Lung (tissue), 12 donors: ENCODE measurements around the gene PSMB10. TPM values are rescaled to one million over a fixed set of nuclear protein-coding genes. Genes with fewer than 3 reads are reported as not detected.

Source experiments
- ATAC-seq: fragments of 200-7000 bp; cut with Tn5 transposase; one replicate; pipeline ENCODE4 v1.9.1; 2020; ENCODE audit warnings: moderate number of reproducible peaks; ENCODE audit not compliant: insufficient read depth, low FRiP score
- DNase-seq, 3 donors: peaks; one replicate each; pipeline ENCODE4 v3.0.0-alpha.2; 2013 to 2017
- H3K27ac ChIP-seq, 2 donors: one replicate each; pipeline ENCODE4 v1.5.1; 2013; ENCODE audit warnings: mild to moderate bottlenecking in 2 of 2, moderate library complexity in 2 of 2, control low read depth in 1 of 2, inconsistent platforms in 1 of 2, low read depth in 1 of 2, low read length in 1 of 2
- H3K27me3 ChIP-seq, 3 donors: one replicate each; pipeline ENCODE4 v1.5.1; 2013; ENCODE audit warnings: low read length in 2 of 3; ENCODE audit not compliant: control insufficient read depth in 3 of 3, insufficient read depth in 3 of 3
- H3K36me3 ChIP-seq, 4 donors: one replicate each; pipeline ENCODE4 v1.5.1; 2013; ENCODE audit warnings: low read length in 4 of 4, mild to moderate bottlenecking in 1 of 4, moderate library complexity in 1 of 4; ENCODE audit not compliant: control insufficient read depth in 4 of 4, insufficient read depth in 4 of 4
- H3K4me1 ChIP-seq, 5 donors: one replicate each; pipeline ENCODE4 v1.5.1; 2013; ENCODE audit warnings: low read length in 5 of 5, mild to moderate bottlenecking in 2 of 5, moderate library complexity in 1 of 5; ENCODE audit not compliant: control insufficient read depth in 5 of 5, insufficient read depth in 5 of 5
- H3K4me3 ChIP-seq: one replicate; pipeline ENCODE4 v1.5.1; 2013; ENCODE audit warnings: mild to moderate bottlenecking, control low read depth, moderate library complexity
- H3K9ac ChIP-seq, 2 donors: one replicate each; pipeline ENCODE4 v1.5.1; 2013; ENCODE audit warnings: low read length in 2 of 2, control low read depth in 1 of 2; ENCODE audit not compliant: insufficient read depth in 1 of 2
- H3K9me3 ChIP-seq, 4 donors: one replicate each; pipeline ENCODE4 v1.5.1; 2013; ENCODE audit warnings: low read length in 3 of 4, mild to moderate bottlenecking in 1 of 4, moderate library complexity in 1 of 4; ENCODE audit not compliant: control insufficient read depth in 4 of 4, insufficient read depth in 3 of 4
- WGBS, 2 donors: extraction: QIAGEN DNeasy Blood & Tissue Kit; methylation state at CpG; one replicate each; pipeline ENCODE4 v1.1.7; 2013; 5-methylcytosine and 5-hydroxymethylcytosine counted together
- polyA plus RNA-seq, 2 donors: library from polyadenylated mRNA; stranded (reverse); fragments of 200-250 nt; gene quantifications; one replicate each; pipeline ENCODE4 v1.2.1, GENCODE V29; 2013
- total RNA-seq, 2 donors: library from RNA; depleted of rRNA in 1 of 2; stranded (reverse); fragments of >200 nt in 1 of 2; gene quantifications; one replicate each; pipeline ENCODE4 v1.2.1, GENCODE V29; 2014 to 2021
- TF ChIP-seq, protein P1 (sequence below): IDR thresholded peaks from 2 replicates; pipeline ENCODE4 v1.5.1; 2012; ENCODE audit warnings: mild to moderate bottlenecking; ENCODE audit errors: control extremely low read depth, extremely low read depth
- donor health status: control.
- donor health status: control.
- donor health status: Bipolar disorder and iron deficiency.
- donor health status: healthy.
- donor health status: DM: yes; HTN: yes; CAD: no.

PSMB10 gene
- total and polyA plus RNA-seq, 4 donors: 36.6 to 186 (median 112) TPM

DNA sequence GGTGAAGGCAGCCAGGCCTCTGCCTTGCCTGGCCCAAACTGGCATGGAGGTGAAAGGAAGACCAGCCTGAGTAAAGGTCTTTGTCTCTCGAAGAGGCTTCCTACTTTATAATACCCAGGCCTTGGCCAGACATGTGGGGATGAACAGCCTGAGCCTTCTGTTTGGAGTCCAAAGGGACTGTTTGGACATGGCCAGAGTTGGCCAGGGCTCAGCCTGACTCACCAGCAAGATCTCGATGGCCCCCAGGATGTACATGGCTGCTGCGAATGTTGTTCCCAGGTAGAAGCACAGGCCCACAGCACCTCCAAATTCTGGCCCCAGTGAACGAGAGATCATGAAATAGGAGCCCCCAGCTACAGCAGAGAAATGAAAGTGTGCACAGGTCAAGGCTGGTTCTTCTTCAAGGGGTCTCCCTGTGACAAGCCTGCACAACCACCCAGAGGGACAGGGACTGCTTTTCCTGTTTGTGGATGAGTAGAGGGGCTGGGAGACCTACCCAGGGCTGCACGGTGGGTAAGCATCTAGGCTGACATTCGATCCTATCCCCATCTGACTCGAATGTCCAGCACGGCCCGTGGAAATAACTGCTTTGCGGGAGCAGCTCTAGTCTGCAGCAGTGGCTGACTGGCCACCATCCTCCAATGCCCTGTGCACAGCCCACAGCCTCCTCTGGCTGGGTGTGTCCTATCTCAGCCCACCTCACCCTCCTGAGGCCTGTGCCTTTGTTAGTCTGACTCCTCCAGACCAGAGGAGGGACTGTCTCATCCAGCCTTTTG is 18.0 kb upstream of the PSMB10 start:
- 90 to 95% methylated on average over 10 of the region's 10 CpGs for WGBS, 2 donors
- H3K36me3 ChIP-seq: peaks cover 17 to 54% (median 36%) of the 10 kb centered on the region in 4 donors
- DNase-seq: no peak
- H3K27me3 ChIP-seq: no peaks in the 10 kb centered on the region
- no peaks in the 10 kb centered on the region for H3K9me3 ChIP-seq
- ATAC-seq: no peak
- no peak overlapping the region for H3K4me3 ChIP-seq
- H3K9ac ChIP-seq: no peak overlapping the region
- TF ChIP-seq, protein P1, sequence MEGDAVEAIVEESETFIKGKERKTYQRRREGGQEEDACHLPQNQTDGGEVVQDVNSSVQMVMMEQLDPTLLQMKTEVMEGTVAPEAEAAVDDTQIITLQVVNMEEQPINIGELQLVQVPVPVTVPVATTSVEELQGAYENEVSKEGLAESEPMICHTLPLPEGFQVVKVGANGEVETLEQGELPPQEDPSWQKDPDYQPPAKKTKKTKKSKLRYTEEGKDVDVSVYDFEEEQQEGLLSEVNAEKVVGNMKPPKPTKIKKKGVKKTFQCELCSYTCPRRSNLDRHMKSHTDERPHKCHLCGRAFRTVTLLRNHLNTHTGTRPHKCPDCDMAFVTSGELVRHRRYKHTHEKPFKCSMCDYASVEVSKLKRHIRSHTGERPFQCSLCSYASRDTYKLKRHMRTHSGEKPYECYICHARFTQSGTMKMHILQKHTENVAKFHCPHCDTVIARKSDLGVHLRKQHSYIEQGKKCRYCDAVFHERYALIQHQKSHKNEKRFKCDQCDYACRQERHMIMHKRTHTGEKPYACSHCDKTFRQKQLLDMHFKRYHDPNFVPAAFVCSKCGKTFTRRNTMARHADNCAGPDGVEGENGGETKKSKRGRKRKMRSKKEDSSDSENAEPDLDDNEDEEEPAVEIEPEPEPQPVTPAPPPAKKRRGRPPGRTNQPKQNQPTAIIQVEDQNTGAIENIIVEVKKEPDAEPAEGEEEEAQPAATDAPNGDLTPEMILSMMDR: no peak
- peaks cover 0 to 12% (median 8%) of the 10 kb centered on the region in 5 donors for H3K4me1 ChIP-seq
- H3K27ac ChIP-seq: no peak overlapping the region

DNA sequence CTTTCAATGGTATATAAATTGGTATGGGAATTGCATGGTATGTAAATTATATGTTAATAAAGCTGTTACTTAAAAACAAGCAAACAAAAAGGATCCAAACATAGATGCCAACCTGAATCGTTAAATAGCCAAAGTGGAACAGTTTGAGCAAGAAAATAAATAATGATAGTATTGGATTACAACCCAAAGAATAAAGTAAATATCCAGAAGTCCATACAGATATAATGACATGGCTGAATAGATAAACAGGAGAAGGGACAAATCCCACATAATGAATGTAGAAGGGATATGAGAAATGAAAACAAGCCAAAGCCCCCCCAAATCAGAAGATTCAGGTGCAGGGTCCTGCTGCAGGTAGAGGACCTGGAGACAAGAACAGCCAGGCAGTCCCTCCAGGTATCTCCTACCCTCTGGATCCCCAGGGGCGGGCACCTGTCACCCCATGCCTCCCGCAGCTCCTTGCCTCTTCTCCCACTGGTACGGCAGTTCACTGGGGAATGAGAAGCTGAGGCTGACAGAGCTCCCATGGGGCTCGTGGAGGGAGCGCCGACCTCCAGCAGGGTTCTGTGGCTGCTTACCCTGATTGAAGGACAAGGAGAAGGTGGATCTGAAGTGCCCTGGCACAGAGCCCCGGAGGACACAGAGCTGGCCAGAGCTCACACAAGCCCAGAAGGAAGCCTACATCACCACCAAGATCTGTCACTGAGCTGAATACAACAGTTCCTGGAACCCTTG is 17.2 kb upstream of the PSMB10 start:
- no peaks in the 10 kb centered on the region for H3K27me3 ChIP-seq
- ATAC-seq (no peak), DNase-seq (no peak)
- H3K27ac ChIP-seq: no peak overlapping the region
- H3K4me3 ChIP-seq: no peak overlapping the region
- WGBS, 2 donors: 92 to 94% methylated on average over 8 of the region's 8 CpGs
- no peaks in the 10 kb centered on the region for H3K9me3 ChIP-seq
- H3K4me1 ChIP-seq: peaks cover 0 to 9% (median 2%) of the 10 kb centered on the region in 5 donors
- H3K9ac ChIP-seq: no peak overlapping the region
- H3K36me3 ChIP-seq: peaks cover 19 to 55% (median 38%) of the 10 kb centered on the region in 4 donors
- TF ChIP-seq, protein P1: no peak

DNA sequence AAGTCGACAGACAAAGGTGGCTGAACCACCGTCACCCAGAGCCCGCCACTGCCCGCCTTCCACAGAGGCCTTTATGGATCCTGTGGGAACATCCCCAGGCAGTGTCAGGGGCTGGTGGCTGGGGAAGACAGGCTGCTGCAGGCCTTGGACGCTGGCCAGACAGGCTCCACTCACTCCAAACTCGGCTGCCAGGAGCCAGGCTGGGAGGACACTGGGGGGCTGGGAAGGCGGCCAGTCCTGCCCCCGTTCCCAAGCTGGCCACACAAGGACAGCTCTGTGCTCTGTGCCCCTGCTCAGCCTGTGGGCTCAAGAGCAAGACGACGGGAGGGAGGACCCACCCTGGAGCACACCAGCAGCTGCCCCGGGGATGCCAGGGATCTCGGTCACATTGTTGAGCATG is 14.8 kb upstream of the PSMB10 start:
- DNase-seq (peak; percentile 43 to 66 (median 43)), ATAC-seq (no peak)
- 70 to 80% methylated on average over 12 of the region's 12 CpGs for WGBS, 2 donors

More for the DNA sequence above, 14.8 kb upstream of the PSMB10 start:
- Histone ChIP-seq H3K27ac (peak overlapping the region; percentile 5 to 20), H3K36me3 (peaks cover 19 to 68% (median 41%) of the 10 kb centered on the region in 4 donors), H3K4me3 (no peak overlapping the region), H3K9me3 (no peaks in the 10 kb centered on the region), H3K27me3 (no peaks in the 10 kb centered on the region), H3K9ac (no peak overlapping the region), H3K4me1 (peaks cover 0 to 9% (median 0%) of the 10 kb centered on the region in 5 donors)
- TF ChIP-seq, protein P1: no peak
